HG03558 (cell line): ENCODE measurements around the gene CCDC120.

Experiments
- ATAC-seq: cut with Tn5 transposase; IDR thresholded peaks from one replicate; pipeline ENCODE4 v1.9.1; 2021; ENCODE audit warnings: moderate number of reproducible peaks; ENCODE audit not compliant: unreplicated experiment; ENCODE audit errors: extremely low read depth

Gene CCDC120

GRCh38 chrX:49060914-49061313 is 2.1 kb downstream of the CCDC120 start:
- no peak for ATAC-seq

GRCh38 chrX:49061490-49061889 is 2.7 kb downstream of the CCDC120 start:
- ATAC-seq, result no peak

- no peak for ATAC-seq
These were observed 3.1 kb downstream of the CCDC120 start for GRCh38 chrX:49061916-49062315.

GRCh38 chrX:49063715-49064114 is 4.9 kb downstream of the CCDC120 start:
- no peak for ATAC-seq

- ATAC-seq, result no peak
These were observed 5.5 kb downstream of the CCDC120 start for GRCh38 chrX:49064303-49064702.

GRCh38 chrX:49064735-49065134 is 5.9 kb downstream of the CCDC120 start:
- no peak for ATAC-seq

GRCh38 chrX:49066278-49066677 is 7.5 kb downstream of the CCDC120 start:
- no peak for ATAC-seq

GRCh38 chrX:49066690-49067089 is 7.9 kb downstream of the CCDC120 start:
- ATAC-seq, result no peak

- ATAC-seq, result no peak
These were observed 8.7 kb downstream of the CCDC120 start for GRCh38 chrX:49067285-49068120.

GRCh38 chrX:49069038-49069437 is 10.2 kb downstream of the CCDC120 start:
- no peak for ATAC-seq

- no peak for ATAC-seq
These were observed 12.2 kb downstream of the CCDC120 start for GRCh38 chrX:49070988-49071387.

- no peak for ATAC-seq
These were observed 13.3 kb downstream of the CCDC120 start for GRCh38 chrX:49071877-49072711.

GRCh38 chrX:49072712-49073095 is 13.9 kb downstream of the CCDC120 start:
- no peak for ATAC-seq

GRCh38 chrX:49073601-49074575 is 15.1 kb downstream of the CCDC120 start, which contains the start of gene PRAF2:
Gene PRAF2, minus strand, starts transcription at chrX:49074002. Its CDS starts 15 bp downstream, at chrX:49073987.
- ATAC-seq, result peak; percentile 59

- ATAC-seq, result no peak
These were observed 16.5 kb downstream of the CCDC120 start for GRCh38 chrX:49075347-49075746.

GRCh38 chrX:49077941-49078340 is 19.1 kb downstream of the CCDC120 start:
- no peak for ATAC-seq

- ATAC-seq, result no peak
These were observed 21.0 kb downstream of the CCDC120 start, which contains the start of gene WDR45 for GRCh38 chrX:49079489-49080428. Gene WDR45, minus strand, starts transcription at chrX:49079887. Its CDS starts 1,792 bp downstream, at chrX:49078095.

- no peak for ATAC-seq
These were observed 23.6 kb downstream of the CCDC120 start for GRCh38 chrX:49082271-49082871.

- ATAC-seq, result no peak
These were observed 30.8 kb downstream of the CCDC120 start for GRCh38 chrX:49089553-49089952.
